ENCODE measurements around the gene DNAJA4.

DNAJA4 gene

GRCh38 chr15:78264304-78265136 is at the start of gene DNAJA4:
DNAJA4 (plus strand) TSS chr15:78264562; CDS start chr15:78264764, 202 bp downstream.
- TF ChIP-seq GATA3 (IDR thresholded peaks at IDR 0.05; ENCODE audit: low read depth, low read length) (no peak), GATA2 (IDR thresholded peaks at IDR 0.05; ENCODE audit: low read depth, low read length) (no peak)

GRCh38 chr15:78216276-78217104 is 47.9 kb upstream of the DNAJA4 start:
- TF ChIP-seq GATA2 (IDR thresholded peaks at IDR 0.05; ENCODE audit: low read depth, low read length), result peak; percentile 56; the same call in 1 of the 2 replicates
- TF ChIP-seq GATA3 (IDR thresholded peaks at IDR 0.05; ENCODE audit: low read depth, low read length), result no peak

- TF ChIP-seq GATA3 (IDR thresholded peaks at IDR 0.05; ENCODE audit: low read depth, low read length) (no peak), GATA2 (IDR thresholded peaks at IDR 0.05; ENCODE audit: low read depth, low read length) (no peak)
Measured at GRCh38 chr15:78220713-78221112, 43.6 kb upstream of the DNAJA4 start.

GRCh38 chr15:78222745-78223395 is 41.5 kb upstream of the DNAJA4 start:
- no peak for TF ChIP-seq GATA2 (IDR thresholded peaks at IDR 0.05; ENCODE audit: low read depth, low read length)
- TF ChIP-seq GATA3 (IDR thresholded peaks at IDR 0.05; ENCODE audit: low read depth, low read length), result no peak

GRCh38 chr15:78223396-78224022 is 40.9 kb upstream of the DNAJA4 start:
- TF ChIP-seq GATA2 (IDR thresholded peaks at IDR 0.05; ENCODE audit: low read depth, low read length), result no peak
- no peak for TF ChIP-seq GATA3 (IDR thresholded peaks at IDR 0.05; ENCODE audit: low read depth, low read length)

- no peak for TF ChIP-seq GATA3 (IDR thresholded peaks at IDR 0.05; ENCODE audit: low read depth, low read length)
- no peak for TF ChIP-seq GATA2 (IDR thresholded peaks at IDR 0.05; ENCODE audit: low read depth, low read length)
Measured at GRCh38 chr15:78224023-78224411, 40.3 kb upstream of the DNAJA4 start.

GRCh38 chr15:78225783-78226541 is 38.4 kb upstream of the DNAJA4 start:
- TF ChIP-seq GATA2 (IDR thresholded peaks at IDR 0.05; ENCODE audit: low read depth, low read length), result no peak
- no peak for TF ChIP-seq GATA3 (IDR thresholded peaks at IDR 0.05; ENCODE audit: low read depth, low read length)

- TF ChIP-seq GATA3 (IDR thresholded peaks at IDR 0.05; ENCODE audit: low read depth, low read length) (no peak), GATA2 (IDR thresholded peaks at IDR 0.05; ENCODE audit: low read depth, low read length) (no peak)
Measured at GRCh38 chr15:78228356-78228996, 35.9 kb upstream of the DNAJA4 start.

GRCh38 chr15:78229431-78230406 is 34.6 kb upstream of the DNAJA4 start:
- TF ChIP-seq GATA3 (IDR thresholded peaks at IDR 0.05; ENCODE audit: low read depth, low read length) (no peak), GATA2 (IDR thresholded peaks at IDR 0.05; ENCODE audit: low read depth, low read length) (no peak)

- no peak for TF ChIP-seq GATA2 (IDR thresholded peaks at IDR 0.05; ENCODE audit: low read depth, low read length)
- no peak for TF ChIP-seq GATA3 (IDR thresholded peaks at IDR 0.05; ENCODE audit: low read depth, low read length)
Measured at GRCh38 chr15:78232951-78233350, 31.4 kb upstream of the DNAJA4 start.

- TF ChIP-seq GATA3 (IDR thresholded peaks at IDR 0.05; ENCODE audit: low read depth, low read length), result no peak
- no peak for TF ChIP-seq GATA2 (IDR thresholded peaks at IDR 0.05; ENCODE audit: low read depth, low read length)
Measured at GRCh38 chr15:78233496-78233895, 30.9 kb upstream of the DNAJA4 start.
